ENCODE results near the gene IFIH1.

The IFIH1 gene

DNA sequence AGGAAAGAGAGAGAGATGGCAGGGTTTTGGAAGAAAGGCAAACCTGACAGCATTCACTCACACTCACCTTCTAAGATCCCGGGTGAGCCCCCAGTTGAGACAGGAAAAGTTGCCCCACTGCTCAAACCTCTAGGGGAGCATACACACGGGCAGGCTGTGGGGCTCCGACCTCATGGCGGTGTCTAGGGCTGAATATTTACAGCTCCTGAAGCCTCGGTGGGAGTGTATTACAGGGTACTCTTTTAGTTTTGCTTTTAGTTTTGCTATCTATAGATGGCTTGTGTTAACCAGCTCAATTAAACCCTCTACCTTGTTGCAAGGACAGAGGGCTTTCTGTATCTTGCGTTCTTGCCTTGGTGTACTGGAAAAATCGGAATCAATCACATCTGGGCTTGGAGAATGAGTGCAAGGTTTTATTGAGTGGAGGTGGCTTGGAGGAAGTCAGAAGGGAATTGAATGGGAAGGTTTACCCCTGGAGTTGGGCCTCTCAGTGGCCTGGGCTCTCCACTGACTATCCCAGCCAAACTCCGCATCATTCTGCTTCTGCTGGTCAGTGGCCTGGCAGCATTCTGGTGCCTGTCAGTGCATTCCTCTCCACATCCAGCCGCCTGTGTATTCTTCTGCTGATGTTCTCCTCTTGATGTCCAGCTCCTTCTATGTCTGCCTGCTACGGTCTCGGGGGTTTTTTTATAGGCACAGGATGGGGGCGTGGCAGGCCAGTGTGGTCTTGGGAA is 10.1 kb upstream of the IFIH1 start:
- Histone ChIP-seq H3K18ac (ENCODE audit: low read length) (no peak overlapping the region), H3K36me3 (ENCODE audit: control insufficient read depth, insufficient read depth, low read length) (no peaks in the 10 kb centered on the region), H2BK15ac (replicated peaks; ENCODE audit: low read depth) (no peak overlapping the region), H3K27me3 (ENCODE audit: insufficient read depth, low read length, poor library complexity) (no peaks in the 10 kb centered on the region), H3K4me2 (ENCODE audit: low read length) (no peak overlapping the region), H4K5ac (ENCODE audit: low read length) (no peak overlapping the region), H3K56ac (ENCODE audit: low read length) (no peak overlapping the region), H2AK5ac (ENCODE audit: low read length) (no peak overlapping the region), H3K4me1 (ENCODE audit: control insufficient read depth, low read depth, low read length) (no peaks in the 10 kb centered on the region), H3K9ac (ENCODE audit: low read length) (no peak overlapping the region), H3K23ac (ENCODE audit: low read length) (no peak overlapping the region), H3K79me2 (ENCODE audit: control insufficient read depth, insufficient read depth, low read length) (no peaks in the 10 kb centered on the region), H4K8ac (ENCODE audit: low read depth, low read length) (no peak overlapping the region), H3K79me1 (ENCODE audit: low read length) (no peaks in the 10 kb centered on the region), H2BK5ac (ENCODE audit: low read length) (no peak overlapping the region), H3K4me3 (ENCODE audit: low read length) (no peak overlapping the region), H3K27ac (ENCODE audit: low read depth, low read length) (no peak overlapping the region), H2BK120ac (ENCODE audit: low read depth, low read length) (no peak overlapping the region), H3K4ac (ENCODE audit: low read depth, low read length) (no peak overlapping the region)
- WGBS (ENCODE audit: extremely low coverage, insufficient coverage, low lambda C conversion rate), result no CpG with 5 or more reads among the region's 12 CpGs
- no peak for DNase-seq

DNA sequence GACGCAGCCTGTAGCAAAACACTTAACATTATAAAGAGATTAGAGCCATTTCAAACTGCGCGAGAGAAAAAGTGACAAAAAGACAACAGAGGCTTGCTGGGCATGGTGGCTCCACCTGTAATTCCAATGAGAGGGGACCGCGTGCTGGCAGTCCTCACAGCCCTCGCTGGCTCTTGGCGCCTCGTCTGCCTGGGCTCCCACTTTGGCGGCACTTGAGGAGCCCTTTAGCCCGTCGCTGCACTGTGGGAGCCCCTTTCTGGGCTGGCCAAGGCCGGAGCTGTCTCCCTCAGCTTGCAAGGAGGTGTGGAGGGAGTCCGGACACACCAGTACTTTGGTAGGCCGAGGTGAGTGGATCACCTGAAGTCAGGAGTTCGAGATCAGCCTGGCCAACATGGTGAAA is 9.3 kb upstream of the IFIH1 start:
- Histone ChIP-seq H4K8ac (ENCODE audit: low read depth, low read length) (no peak overlapping the region), H3K79me1 (ENCODE audit: low read length) (no peaks in the 10 kb centered on the region), H3K36me3 (ENCODE audit: control insufficient read depth, insufficient read depth, low read length) (no peaks in the 10 kb centered on the region), H3K4me1 (ENCODE audit: control insufficient read depth, low read depth, low read length) (no peaks in the 10 kb centered on the region), H2BK15ac (replicated peaks; ENCODE audit: low read depth) (no peak overlapping the region), H3K23ac (ENCODE audit: low read length) (no peak overlapping the region), H3K27me3 (ENCODE audit: insufficient read depth, low read length, poor library complexity) (no peaks in the 10 kb centered on the region), H3K9ac (ENCODE audit: low read length) (no peak overlapping the region), H4K5ac (ENCODE audit: low read length) (no peak overlapping the region), H3K79me2 (ENCODE audit: control insufficient read depth, insufficient read depth, low read length) (no peaks in the 10 kb centered on the region), H2AK5ac (ENCODE audit: low read length) (no peak overlapping the region), H2BK5ac (ENCODE audit: low read length) (no peak overlapping the region), H3K18ac (ENCODE audit: low read length) (no peak overlapping the region), H3K4me2 (ENCODE audit: low read length) (no peak overlapping the region), H3K56ac (ENCODE audit: low read length) (no peak overlapping the region), H3K4ac (ENCODE audit: low read depth, low read length) (no peak overlapping the region), H3K27ac (ENCODE audit: low read depth, low read length) (no peak overlapping the region), H3K4me3 (ENCODE audit: low read length) (no peak overlapping the region), H2BK120ac (ENCODE audit: low read depth, low read length) (no peak overlapping the region)
- DNase-seq, result no peak
- WGBS (ENCODE audit: extremely low coverage, insufficient coverage, low lambda C conversion rate), result no CpG with 5 or more reads among the region's 15 CpGs

DNA sequence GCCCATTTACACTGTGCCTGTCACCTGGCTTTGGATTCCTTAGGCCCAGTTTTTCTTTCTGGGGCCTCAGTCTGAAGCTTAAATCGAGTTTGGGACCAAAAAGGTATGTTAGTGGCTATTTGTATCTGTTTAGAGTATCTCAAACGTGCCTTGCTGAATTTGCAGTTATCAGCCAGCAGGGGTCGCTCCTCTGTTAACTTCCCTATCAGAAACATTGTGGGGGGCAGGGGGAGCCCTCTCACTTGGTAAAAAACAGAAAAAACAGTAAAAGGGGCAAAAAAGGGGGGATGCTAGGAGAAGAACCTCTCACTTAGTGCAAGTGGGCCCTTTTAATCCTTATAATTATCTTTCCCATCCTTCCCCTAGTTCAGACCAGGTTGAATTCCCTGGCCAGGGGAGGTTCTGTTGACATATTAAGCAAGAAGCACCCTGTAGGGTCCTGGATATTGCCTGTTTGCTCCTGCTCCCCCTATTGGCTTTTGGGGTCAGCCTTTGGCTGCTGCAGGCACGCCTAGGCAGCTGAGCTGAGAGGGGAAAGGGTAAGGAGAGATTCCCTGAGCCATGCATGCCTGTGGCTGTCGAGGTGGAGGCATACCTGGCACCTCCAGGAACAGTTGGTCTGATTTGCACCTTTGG is 8.8 kb upstream of the IFIH1 start:
- no peak overlapping the region for H3K18ac ChIP-seq (ENCODE audit: low read length)
- peak; percentile 6 for DNase-seq

DNA sequence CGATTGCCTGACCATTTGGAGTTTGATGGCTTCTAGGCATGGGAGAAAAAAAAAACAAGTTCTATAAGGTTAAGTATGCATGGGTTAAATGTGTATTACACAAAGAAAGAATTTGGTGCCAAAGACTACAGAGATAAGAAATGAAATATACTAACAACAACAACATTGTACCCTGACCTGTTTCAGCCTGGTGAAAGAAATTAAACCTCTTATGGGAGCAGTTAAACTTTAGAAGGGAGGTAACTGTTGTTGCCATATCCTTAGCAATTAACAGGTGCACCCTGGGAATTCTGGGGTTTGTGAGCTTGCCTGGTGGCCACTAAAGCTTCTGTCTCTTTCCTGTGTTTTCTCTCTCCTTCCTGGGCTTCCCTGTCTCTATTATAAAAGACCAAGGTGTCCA is 6.5 kb upstream of the IFIH1 start:
- Histone ChIP-seq H3K4me1 (ENCODE audit: control insufficient read depth, low read depth, low read length) (no peaks in the 10 kb centered on the region), H3K4ac (ENCODE audit: low read depth, low read length) (no peak overlapping the region), H3K56ac (ENCODE audit: low read length) (no peak overlapping the region), H2BK15ac (replicated peaks; ENCODE audit: low read depth) (no peak overlapping the region), H3K27me3 (ENCODE audit: insufficient read depth, low read length, poor library complexity) (no peaks in the 10 kb centered on the region), H2AK5ac (ENCODE audit: low read length) (no peak overlapping the region), H3K79me1 (ENCODE audit: low read length) (no peaks in the 10 kb centered on the region), H3K18ac (ENCODE audit: low read length) (no peak overlapping the region), H3K36me3 (ENCODE audit: control insufficient read depth, insufficient read depth, low read length) (no peaks in the 10 kb centered on the region), H4K8ac (ENCODE audit: low read depth, low read length) (no peak overlapping the region), H2BK5ac (ENCODE audit: low read length) (no peak overlapping the region), H3K9ac (ENCODE audit: low read length) (no peak overlapping the region), H3K4me2 (ENCODE audit: low read length) (no peak overlapping the region), H2BK120ac (ENCODE audit: low read depth, low read length) (no peak overlapping the region), H4K5ac (ENCODE audit: low read length) (no peak overlapping the region), H3K27ac (ENCODE audit: low read depth, low read length) (no peak overlapping the region), H3K23ac (ENCODE audit: low read length) (no peak overlapping the region), H3K4me3 (ENCODE audit: low read length) (no peak overlapping the region), H3K79me2 (ENCODE audit: control insufficient read depth, insufficient read depth, low read length) (no peaks in the 10 kb centered on the region)
- no peak for DNase-seq
- no CpG with 5 or more reads among the region's 1 CpG for WGBS (ENCODE audit: extremely low coverage, insufficient coverage, low lambda C conversion rate)

More for the DNA sequence above, 8.8 kb upstream of the IFIH1 start:
- no peak overlapping the region for H2BK120ac ChIP-seq (ENCODE audit: low read depth, low read length)
- no peak overlapping the region for H4K8ac ChIP-seq (ENCODE audit: low read depth, low read length)
- no peak overlapping the region for H3K4me2 ChIP-seq (ENCODE audit: low read length)
- no peak overlapping the region for H3K23ac ChIP-seq (ENCODE audit: low read length)
- no peak overlapping the region for H4K5ac ChIP-seq (ENCODE audit: low read length)
- H3K4me3 ChIP-seq (ENCODE audit: low read length), result no peak overlapping the region
- H2BK15ac ChIP-seq (replicated peaks; ENCODE audit: low read depth), result no peak overlapping the region
- H3K27ac ChIP-seq (ENCODE audit: low read depth, low read length), result no peak overlapping the region
- no peaks in the 10 kb centered on the region for H3K4me1 ChIP-seq (ENCODE audit: control insufficient read depth, low read depth, low read length)
- no peaks in the 10 kb centered on the region for H3K79me2 ChIP-seq (ENCODE audit: control insufficient read depth, insufficient read depth, low read length)
- H3K27me3 ChIP-seq (ENCODE audit: insufficient read depth, low read length, poor library complexity), result no peaks in the 10 kb centered on the region
- WGBS (ENCODE audit: extremely low coverage, insufficient coverage, low lambda C conversion rate), result no CpG with 5 or more reads among the region's 5 CpGs
- no peaks in the 10 kb centered on the region for H3K36me3 ChIP-seq (ENCODE audit: control insufficient read depth, insufficient read depth, low read length)
- H3K56ac ChIP-seq (ENCODE audit: low read length), result no peak overlapping the region
- no peak overlapping the region for H3K9ac ChIP-seq (ENCODE audit: low read length)
- H3K79me1 ChIP-seq (ENCODE audit: low read length), result no peaks in the 10 kb centered on the region
- no peak overlapping the region for H2AK5ac ChIP-seq (ENCODE audit: low read length)
- H2BK5ac ChIP-seq (ENCODE audit: low read length), result no peak overlapping the region
- H3K4ac ChIP-seq (ENCODE audit: low read depth, low read length), result no peak overlapping the region

DNA sequence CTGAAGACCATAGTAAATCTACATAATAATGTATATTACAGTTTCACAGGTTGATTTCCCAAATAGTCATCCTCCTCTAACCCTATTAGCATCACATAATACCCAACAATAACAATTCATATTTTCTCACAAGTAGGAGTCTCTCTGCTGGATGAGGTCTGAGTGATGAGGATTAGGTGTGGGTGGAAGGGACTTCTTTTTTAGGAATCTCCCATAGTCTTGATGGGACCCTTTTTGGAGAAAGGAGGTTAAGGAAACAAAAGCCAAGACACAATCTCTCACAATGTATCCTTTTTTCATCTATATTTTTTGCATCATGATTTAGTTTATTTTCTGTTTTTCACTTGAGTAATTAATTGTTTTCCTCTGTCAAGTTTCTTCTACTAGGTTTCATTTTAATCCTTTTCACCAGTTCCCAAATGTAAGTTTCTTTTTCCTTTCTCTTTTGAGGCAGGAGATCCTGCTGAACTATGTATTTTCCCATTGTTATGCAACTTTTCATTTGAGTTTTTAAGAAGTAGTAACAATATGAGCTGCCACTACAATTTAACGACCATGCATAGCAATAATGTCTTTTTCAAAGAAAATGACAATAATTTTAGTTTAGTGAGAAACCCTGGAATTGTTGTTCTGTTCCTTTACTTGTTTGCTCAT is 2.5 kb upstream of the IFIH1 start:
- Histone ChIP-seq H3K27ac (ENCODE audit: low read depth, low read length) (no peak overlapping the region), H3K9ac (ENCODE audit: low read length) (no peak overlapping the region), H2BK5ac (ENCODE audit: low read length) (no peak overlapping the region), H2BK120ac (ENCODE audit: low read depth, low read length) (no peak overlapping the region), H3K4me3 (ENCODE audit: low read length) (no peak overlapping the region), H3K4me1 (ENCODE audit: control insufficient read depth, low read depth, low read length) (no peaks in the 10 kb centered on the region), H3K4ac (ENCODE audit: low read depth, low read length) (no peak overlapping the region), H3K79me1 (ENCODE audit: low read length) (no peaks in the 10 kb centered on the region), H3K36me3 (ENCODE audit: control insufficient read depth, insufficient read depth, low read length) (no peaks in the 10 kb centered on the region), H2BK15ac (replicated peaks; ENCODE audit: low read depth) (no peak overlapping the region), H4K5ac (ENCODE audit: low read length) (no peak overlapping the region), H3K56ac (ENCODE audit: low read length) (no peak overlapping the region), H3K79me2 (ENCODE audit: control insufficient read depth, insufficient read depth, low read length) (no peaks in the 10 kb centered on the region), H2AK5ac (ENCODE audit: low read length) (no peak overlapping the region), H3K4me2 (ENCODE audit: low read length) (no peak overlapping the region), H3K27me3 (ENCODE audit: insufficient read depth, low read length, poor library complexity) (no peaks in the 10 kb centered on the region), H3K18ac (ENCODE audit: low read length) (no peak overlapping the region), H4K8ac (ENCODE audit: low read depth, low read length) (no peak overlapping the region), H3K23ac (ENCODE audit: low read length) (no peak overlapping the region)
- DNase-seq, result no peak
- no CpG with 5 or more reads among the region's 1 CpG for WGBS (ENCODE audit: extremely low coverage, insufficient coverage, low lambda C conversion rate)

Data from mesendoderm (in vitro differentiated cells).